ENCODE data around the gene SCRN1. TPM values are rescaled to one million over a fixed set of nuclear protein-coding genes. Genes with fewer than 3 reads are reported as not detected.

Gene SCRN1
- total and polyA plus RNA-seq, 2 experiments from 2014 or later: 47.1 to 73.5 TPM

- DNase-seq (ENCODE audit: low spot score): no peak
- H3K4me3 ChIP-seq: no peak overlapping the region
- no peaks in the 10 kb centered on the region for H3K4me1 ChIP-seq (ENCODE audit: insufficient read depth)
- TF ChIP-seq EZH2phosphoT487 (IDR thresholded peaks at IDR 0.05; ENCODE audit: low read depth, severe bottlenecking, unreplicated experiment): no peak
- TF ChIP-seq EZH2 (IDR thresholded peaks at IDR 0.05; ENCODE audit: borderline replicate concordance): no peak
- no peak for TF ChIP-seq CTCF (IDR thresholded peaks at IDR 0.05; ENCODE audit: poor library complexity)
- no peaks in the 10 kb centered on the region for H3K27me3 ChIP-seq
- H3K9me2 ChIP-seq (replicated peaks; ENCODE audit: insufficient read depth): no peaks in the 10 kb centered on the region
- no peak overlapping the region for H3K4me2 ChIP-seq
- H3K27ac ChIP-seq: no peak overlapping the region
- H3K79me2 ChIP-seq: no peaks in the 10 kb centered on the region
- no peaks in the 10 kb centered on the region for H3K36me3 ChIP-seq (replicated peaks; ENCODE audit: insufficient read depth, low read depth)
- peaks cover 7% of the 10 kb centered on the region for H3K9me3 ChIP-seq (ENCODE audit: low read depth)
- H4K20me1 ChIP-seq (ENCODE audit: insufficient read depth, poor library complexity, severe bottlenecking): no peaks in the 10 kb centered on the region
- no peak overlapping the region for H2AFZ ChIP-seq
Measured at GRCh38 chr7:29995652-29996051, 6.1 kb upstream of the SCRN1 start.

GRCh38 chr7:29993140-29993539 lies 3.5 kb upstream of the SCRN1 start:
- Histone ChIP-seq H2AFZ (no peak overlapping the region), H4K20me1 (ENCODE audit: insufficient read depth, poor library complexity, severe bottlenecking) (no peaks in the 10 kb centered on the region), H3K27ac (no peak overlapping the region), H3K4me3 (no peak overlapping the region), H3K4me1 (ENCODE audit: insufficient read depth) (no peaks in the 10 kb centered on the region), H3K9me2 (replicated peaks; ENCODE audit: insufficient read depth) (no peaks in the 10 kb centered on the region), H3K36me3 (replicated peaks; ENCODE audit: insufficient read depth, low read depth) (no peaks in the 10 kb centered on the region), H3K27me3 (no peaks in the 10 kb centered on the region), H3K9me3 (ENCODE audit: low read depth) (peaks cover 7% of the 10 kb centered on the region), H3K4me2 (no peak overlapping the region), H3K79me2 (peaks cover 13% of the 10 kb centered on the region)
- DNase-seq (ENCODE audit: low spot score): no peak
- TF ChIP-seq EZH2phosphoT487 (IDR thresholded peaks at IDR 0.05; ENCODE audit: low read depth, severe bottlenecking, unreplicated experiment): no peak
- no peak for TF ChIP-seq EZH2 (IDR thresholded peaks at IDR 0.05; ENCODE audit: borderline replicate concordance)
- TF ChIP-seq CTCF (IDR thresholded peaks at IDR 0.05; ENCODE audit: poor library complexity): no peak
- WGBS (ENCODE audit: low lambda C conversion rate, missing lambda C conversion rate): 91% methylated on average over 4 of the region's 4 CpGs

- Histone ChIP-seq H3K36me3 (replicated peaks; ENCODE audit: insufficient read depth, low read depth) (no peaks in the 10 kb centered on the region), H3K9me2 (replicated peaks; ENCODE audit: insufficient read depth) (no peaks in the 10 kb centered on the region), H2AFZ (no peak overlapping the region), H3K4me2 (no peak overlapping the region), H3K4me3 (no peak overlapping the region), H3K27me3 (no peaks in the 10 kb centered on the region), H3K9me3 (ENCODE audit: low read depth) (peaks cover 7% of the 10 kb centered on the region), H3K4me1 (ENCODE audit: insufficient read depth) (peaks cover 8% of the 10 kb centered on the region), H3K27ac (no peak overlapping the region), H4K20me1 (ENCODE audit: insufficient read depth, poor library complexity, severe bottlenecking) (no peaks in the 10 kb centered on the region), H3K79me2 (peaks cover 21% of the 10 kb centered on the region)
- no peak for TF ChIP-seq CTCF (IDR thresholded peaks at IDR 0.05; ENCODE audit: poor library complexity)
- TF ChIP-seq EZH2 (IDR thresholded peaks at IDR 0.05; ENCODE audit: borderline replicate concordance): no peak
- no peak for TF ChIP-seq EZH2phosphoT487 (IDR thresholded peaks at IDR 0.05; ENCODE audit: low read depth, severe bottlenecking, unreplicated experiment)
- WGBS (ENCODE audit: low lambda C conversion rate, missing lambda C conversion rate): 95% methylated on average over 5 of the region's 5 CpGs
- no peak for DNase-seq (ENCODE audit: low spot score)
Measured at GRCh38 chr7:29991937-29992336, 2.3 kb upstream of the SCRN1 start.

GRCh38 chr7:29990931-29991330 lies 1.3 kb upstream of the SCRN1 start:
- H3K27ac ChIP-seq: no peak overlapping the region
- WGBS (ENCODE audit: low lambda C conversion rate, missing lambda C conversion rate): 91% methylated on average over 4 of the region's 4 CpGs
- H3K4me2 ChIP-seq: no peak overlapping the region
- H3K4me1 ChIP-seq (ENCODE audit: insufficient read depth): peaks cover 9% of the 10 kb centered on the region
- no peak overlapping the region for H2AFZ ChIP-seq
- no peaks in the 10 kb centered on the region for H4K20me1 ChIP-seq (ENCODE audit: insufficient read depth, poor library complexity, severe bottlenecking)
- H3K36me3 ChIP-seq (replicated peaks; ENCODE audit: insufficient read depth, low read depth): no peaks in the 10 kb centered on the region
- TF ChIP-seq EZH2 (IDR thresholded peaks at IDR 0.05; ENCODE audit: borderline replicate concordance): no peak
- TF ChIP-seq EZH2phosphoT487 (IDR thresholded peaks at IDR 0.05; ENCODE audit: low read depth, severe bottlenecking, unreplicated experiment): no peak
- TF ChIP-seq CTCF (IDR thresholded peaks at IDR 0.05; ENCODE audit: poor library complexity): no peak
- H3K4me3 ChIP-seq: no peak overlapping the region
- no peak for DNase-seq (ENCODE audit: low spot score)
- no peaks in the 10 kb centered on the region for H3K27me3 ChIP-seq
- H3K79me2 ChIP-seq: peaks cover 31% of the 10 kb centered on the region
- no peaks in the 10 kb centered on the region for H3K9me2 ChIP-seq (replicated peaks; ENCODE audit: insufficient read depth)
- H3K9me3 ChIP-seq (ENCODE audit: low read depth): peaks cover 7% of the 10 kb centered on the region

Data from hepatocyte (in vitro differentiated cells).